Upper lobe of left lung (tissue), 4 donors: Measurements from ENCODE around the gene RPL3.

Experiments used
- POLR2A ChIP-seq, 4 donors: fragments of 450-650 bp; IDR thresholded peaks; one replicate each; pipeline ENCODE4 v1.5.1; 2016 to 2017; ENCODE audit warnings: antibody characterized with exemption in 4 of 4, mild to moderate bottlenecking in 2 of 4
- POLR2AphosphoS5 ChIP-seq, 2 donors: sonication (generic); formaldehyde crosslinking; IDR thresholded peaks; one replicate each; pipeline ENCODE4 v1.5.1; 2017; ENCODE audit warnings: antibody characterized with exemption in 2 of 2

- TF ChIP-seq POLR2A (IDR thresholded peaks at IDR 0.05) (no peak), POLR2AphosphoS5 (IDR thresholded peaks at IDR 0.05) (no peak)
Observed at GRCh38 chr22:39301926-39302325, 17.5 kb downstream of the RPL3 start.
